Fibroblast of lung (primary cell): ENCODE measurements around the gene GDF10. TPM values are rescaled to one million over a fixed set of nuclear protein-coding genes. Genes with fewer than 3 reads are reported as not detected.

Source experiments
- DNase-seq, 2 donors: peaks; one replicate each; pipeline versions ENCODE4 v3.0.0 to v3.0.0-alpha.2; 2010; ENCODE audit warnings: low read depth in 2 of 2
- H2AFZ ChIP-seq: 2 replicates; pipeline ENCODE4 v1.5.1; 2012; ENCODE audit warnings: low read length, control low read depth, inconsistent platforms
- H3K27ac ChIP-seq: 2 replicates; pipeline ENCODE4 v1.5.1; 2011; ENCODE audit warnings: low read length, control low read depth; ENCODE audit not compliant: insufficient read depth
- H3K27me3 ChIP-seq: 2 replicates; pipeline ENCODE4 v1.5.1; 2011; ENCODE audit warnings: mild to moderate bottlenecking, low read length; ENCODE audit not compliant: control insufficient read depth, insufficient read depth
- H3K36me3 ChIP-seq: 2 replicates; pipeline ENCODE4 v1.5.1; 2011; ENCODE audit warnings: low read length; ENCODE audit not compliant: control insufficient read depth, insufficient read depth
- H3K4me1 ChIP-seq: 2 replicates; pipeline ENCODE4 v1.5.1; 2011; ENCODE audit warnings: low read length; ENCODE audit not compliant: control insufficient read depth, insufficient read depth; ENCODE audit errors: extremely low read depth
- H3K4me2 ChIP-seq: 2 replicates; pipeline ENCODE4 v1.5.1; 2011; ENCODE audit warnings: low read length, control low read depth; ENCODE audit not compliant: insufficient read depth; ENCODE audit errors: extremely low read depth
- H3K4me3 ChIP-seq, 4 experiments: fragments of 200-600 bp in 1 of 4; sonication (generic) in 1 of 4; replicated peaks in 1 of 4; 2 replicates each; pipeline ENCODE4 v1.5.1; 2011 to 2016; ENCODE audit warnings: low read length in 4 of 4, low read depth in 3 of 4, mild to moderate bottlenecking in 3 of 4, control low read depth in 2 of 4, inconsistent platforms in 1 of 4, mixed read lengths in 1 of 4; ENCODE audit not compliant: insufficient read depth in 1 of 4; ENCODE audit errors: control extremely low read depth in 1 of 4
- H3K79me2 ChIP-seq: 2 replicates; pipeline ENCODE4 v1.5.1; 2012; ENCODE audit warnings: mild to moderate bottlenecking, low read length, inconsistent platforms; ENCODE audit not compliant: control insufficient read depth, insufficient read depth
- H3K9ac ChIP-seq: 2 replicates; pipeline ENCODE4 v1.5.1; 2011; ENCODE audit warnings: mild to moderate bottlenecking, low read length, control low read depth; ENCODE audit not compliant: insufficient read depth
- H3K9me3 ChIP-seq: 2 replicates; pipeline ENCODE4 v1.5.1; 2012; ENCODE audit warnings: low read depth, low read length; ENCODE audit not compliant: control insufficient read depth, insufficient read depth
- H4K20me1 ChIP-seq: 2 replicates; pipeline ENCODE4 v1.5.1; 2011; ENCODE audit warnings: low read length; ENCODE audit not compliant: control insufficient read depth, insufficient read depth; ENCODE audit errors: extremely low read depth
- CTCF ChIP-seq, 2 donors: IDR thresholded peaks in 1 of 2; conservative IDR thresholded peaks in 1 of 2; 1 replicate in 1 of 2; 2 replicates in 1 of 2; pipeline ENCODE4 v1.5.1; 2011 to 2012; ENCODE audit warnings: low read length in 2 of 2, control low read depth in 1 of 2, inconsistent platforms in 1 of 2, low read depth in 1 of 2, mild to moderate bottlenecking in 1 of 2
- EZH2 ChIP-seq: IDR thresholded peaks from 2 replicates; pipeline ENCODE4 v1.5.1; 2012; ENCODE audit warnings: low read length, control low read depth, mild to moderate bottlenecking; ENCODE audit errors: missing control alignments
- polyA plus RNA-seq, 2 donors: library from polyadenylated mRNA; depleted of rRNA in 1 of 2; stranded (reverse) in 1 of 2; unstranded in 1 of 2; fragments of >200 nt; gene quantifications; 2 replicates each; pipeline ENCODE4 v1.2.1, GENCODE V29; 2011 to 2012; ENCODE audit warnings: missing spikeins in 1 of 2
- total RNA-seq: library from RNA; depleted of rRNA; stranded (reverse); fragments of >200 nt; gene quantifications from 2 replicates; pipeline ENCODE4 v1.2.1, GENCODE V29; 2014

The GDF10 gene
- total and polyA plus RNA-seq, 2 donors (not counting 1 experiment from before 2014, with no cell fraction given), result 6.2 to 25.1 TPM

- no peak for TF ChIP-seq CTCF (conservative IDR thresholded peaks at IDR 0.05 in 1 of 2, IDR thresholded peaks at IDR 0.05 in 1 of 2; ENCODE audit: low read depth in 1 of 2, low read length in 2 of 2)
These were observed 1.3 kb upstream of the GDF10 start for GRCh38 chr10:47298715-47299114.

GRCh38 chr10:47300429-47300931, 483 bp downstream of the GDF10 start:
- Histone ChIP-seq H3K36me3 (no peaks in the 10 kb centered on the region), H3K27ac (no peak overlapping the region), H3K79me2 (no peaks in the 10 kb centered on the region), H2AFZ (no peak overlapping the region), H3K4me2 (peak overlapping the region; percentile 59), H4K20me1 (no peaks in the 10 kb centered on the region), H3K9ac (no peak overlapping the region), H3K27me3 (peaks cover 14% of the 10 kb centered on the region), H3K9me3 (no peaks in the 10 kb centered on the region), H3K4me1 (no peaks in the 10 kb centered on the region), H3K4me3 (peak overlapping the region in 3 of 4 experiments; percentile 25 to 66 (median 26))
- DNase-seq, result peak in 1 of 2 donors; percentile 1
- TF ChIP-seq CTCF (conservative IDR thresholded peaks at IDR 0.05 in 1 of 2, IDR thresholded peaks at IDR 0.05 in 1 of 2; ENCODE audit: low read depth in 1 of 2, low read length in 2 of 2) (peak in 1 of 2 donors; percentile 6), EZH2 (no peak)

More at GRCh38 chr10:47298715-47299114, 1.3 kb upstream of the GDF10 start:
- no peaks in the 10 kb centered on the region for H3K79me2 ChIP-seq
- H3K4me2 ChIP-seq, result no peak overlapping the region
- no peak overlapping the region for H3K9ac ChIP-seq
- H3K27ac ChIP-seq, result no peak overlapping the region
- no peak overlapping the region for H2AFZ ChIP-seq
- peaks cover 14% of the 10 kb centered on the region for H3K27me3 ChIP-seq
- no peaks in the 10 kb centered on the region for H4K20me1 ChIP-seq
- H3K36me3 ChIP-seq, result no peaks in the 10 kb centered on the region
- no peak overlapping the region for H3K4me3 ChIP-seq
- DNase-seq, result no peak
- no peaks in the 10 kb centered on the region for H3K4me1 ChIP-seq
- H3K9me3 ChIP-seq, result no peaks in the 10 kb centered on the region

GRCh38 chr10:47301833-47302232, 1.8 kb downstream of the GDF10 start:
- Histone ChIP-seq H4K20me1 (no peaks in the 10 kb centered on the region), H3K4me1 (no peaks in the 10 kb centered on the region), H3K27me3 (peaks cover 12% of the 10 kb centered on the region), H2AFZ (no peak overlapping the region), H3K4me2 (no peak overlapping the region), H3K27ac (no peak overlapping the region), H3K9ac (no peak overlapping the region), H3K9me3 (no peaks in the 10 kb centered on the region), H3K79me2 (no peaks in the 10 kb centered on the region), H3K36me3 (no peaks in the 10 kb centered on the region), H3K4me3 (peak overlapping the region in 1 of 4 experiments; percentile 66)
- DNase-seq, result no peak
- no peak for TF ChIP-seq CTCF (conservative IDR thresholded peaks at IDR 0.05 in 1 of 2, IDR thresholded peaks at IDR 0.05 in 1 of 2; ENCODE audit: low read depth in 1 of 2, low read length in 2 of 2)
